IPS-18a (cell line): ENCODE measurements around the gene ULK3.

Source experiments
- H3K27ac ChIP-seq: one replicate; pipeline ENCODE4 v1.5.1; 2013; ENCODE audit warnings: low read length
- H3K27me3 ChIP-seq: one replicate; pipeline ENCODE4 v1.6.1; 2013; ENCODE audit warnings: mild to moderate bottlenecking, low read length; ENCODE audit not compliant: control insufficient read depth, insufficient read depth
- H3K36me3 ChIP-seq: one replicate; pipeline ENCODE4 v1.6.1; 2013; ENCODE audit warnings: low read depth, low read length; ENCODE audit not compliant: control insufficient read depth
- H3K4me1 ChIP-seq: one replicate; pipeline ENCODE4 v1.6.1; 2013; ENCODE audit warnings: low read depth, low read length; ENCODE audit not compliant: control insufficient read depth
- H3K4me3 ChIP-seq: one replicate; pipeline ENCODE4 v1.5.1; 2013; ENCODE audit warnings: low read length
- H3K9ac ChIP-seq: one replicate; pipeline ENCODE4 v1.6.1; 2013; ENCODE audit warnings: mild to moderate bottlenecking, low read length, moderate library complexity
- H3K9me3 ChIP-seq: one replicate; pipeline ENCODE4 v1.6.1; 2013; ENCODE audit warnings: low read depth, low read length; ENCODE audit not compliant: control insufficient read depth

Gene ULK3

GRCh38 chr15:74801311-74801997, 41.5 kb downstream of the ULK3 start:
- no peak overlapping the region for H3K27ac ChIP-seq
- H3K9ac ChIP-seq: no peak overlapping the region
- peaks cover 21% of the 10 kb centered on the region for H3K36me3 ChIP-seq
- H3K4me1 ChIP-seq: no peaks in the 10 kb centered on the region
- H3K9me3 ChIP-seq: no peaks in the 10 kb centered on the region
- H3K4me3 ChIP-seq: no peak overlapping the region
- no peaks in the 10 kb centered on the region for H3K27me3 ChIP-seq

DNA sequence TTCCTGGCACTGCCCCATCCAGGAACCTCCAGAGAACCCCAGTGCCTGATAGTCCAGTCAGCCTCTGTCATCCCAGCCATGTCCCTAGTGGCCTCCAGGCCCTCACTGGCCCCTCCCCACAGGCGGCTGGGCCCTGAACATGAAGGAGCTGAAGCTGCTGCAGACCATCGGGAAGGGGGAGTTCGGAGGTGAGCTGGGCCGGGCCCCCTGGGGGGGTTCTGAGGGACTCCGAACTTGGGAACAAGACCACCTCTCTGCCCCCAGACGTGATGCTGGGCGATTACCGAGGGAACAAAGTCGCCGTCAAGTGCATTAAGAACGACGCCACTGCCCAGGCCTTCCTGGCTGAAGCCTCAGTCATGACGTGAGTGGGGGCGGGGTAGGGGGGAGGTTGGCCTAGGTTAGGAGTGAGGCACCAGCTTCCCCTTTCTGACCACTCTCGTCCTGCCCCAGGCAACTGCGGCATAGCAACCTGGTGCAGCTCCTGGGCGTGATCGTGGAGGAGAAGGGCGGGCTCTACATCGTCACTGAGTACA, 42.3 kb downstream of the ULK3 start:
- no peak overlapping the region for H3K27ac ChIP-seq
- no peak overlapping the region for H3K9ac ChIP-seq
- H3K9me3 ChIP-seq: no peaks in the 10 kb centered on the region
- H3K4me3 ChIP-seq: no peak overlapping the region
- no peaks in the 10 kb centered on the region for H3K27me3 ChIP-seq
- H3K36me3 ChIP-seq: peaks cover 21% of the 10 kb centered on the region
- H3K4me1 ChIP-seq: no peaks in the 10 kb centered on the region

DNA sequence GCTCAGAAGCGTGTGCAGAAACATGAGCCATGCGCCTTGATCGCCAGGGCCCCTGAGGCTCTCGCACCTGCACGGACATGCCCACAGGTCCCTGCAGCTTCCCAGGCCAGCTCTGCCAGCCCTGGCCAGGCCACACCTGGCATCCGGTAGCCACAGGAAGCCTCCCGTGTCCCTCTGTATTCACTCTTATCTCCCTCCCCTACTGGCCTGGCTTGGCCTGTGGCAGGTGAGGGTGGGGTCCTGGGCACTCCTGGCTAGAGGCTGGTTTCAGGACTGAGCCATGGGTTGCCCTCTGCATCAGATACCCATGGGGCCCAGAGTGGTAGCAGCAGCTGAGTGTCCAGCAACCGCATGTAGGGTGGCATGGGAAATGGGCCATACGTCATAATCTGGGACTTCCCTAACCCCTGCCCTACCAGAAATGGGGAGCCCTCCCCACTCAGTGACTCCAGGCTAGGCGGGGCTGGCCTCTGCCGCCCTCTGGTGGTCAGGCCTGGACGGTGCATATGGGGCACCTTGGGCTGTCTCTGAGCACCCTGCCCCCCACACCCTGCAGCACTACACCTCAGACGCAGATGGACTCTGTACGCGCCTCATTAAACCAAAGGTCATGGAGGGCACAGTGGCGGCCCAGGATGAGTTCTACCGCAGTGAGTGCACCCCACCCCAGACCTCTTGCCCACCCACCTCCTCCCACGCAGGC, 42.9 kb downstream of the ULK3 start:
- Histone ChIP-seq H3K9me3 (no peaks in the 10 kb centered on the region), H3K27me3 (no peaks in the 10 kb centered on the region), H3K4me3 (no peak overlapping the region), H3K4me1 (no peaks in the 10 kb centered on the region), H3K36me3 (peaks cover 21% of the 10 kb centered on the region), H3K27ac (no peak overlapping the region), H3K9ac (no peak overlapping the region)

DNA sequence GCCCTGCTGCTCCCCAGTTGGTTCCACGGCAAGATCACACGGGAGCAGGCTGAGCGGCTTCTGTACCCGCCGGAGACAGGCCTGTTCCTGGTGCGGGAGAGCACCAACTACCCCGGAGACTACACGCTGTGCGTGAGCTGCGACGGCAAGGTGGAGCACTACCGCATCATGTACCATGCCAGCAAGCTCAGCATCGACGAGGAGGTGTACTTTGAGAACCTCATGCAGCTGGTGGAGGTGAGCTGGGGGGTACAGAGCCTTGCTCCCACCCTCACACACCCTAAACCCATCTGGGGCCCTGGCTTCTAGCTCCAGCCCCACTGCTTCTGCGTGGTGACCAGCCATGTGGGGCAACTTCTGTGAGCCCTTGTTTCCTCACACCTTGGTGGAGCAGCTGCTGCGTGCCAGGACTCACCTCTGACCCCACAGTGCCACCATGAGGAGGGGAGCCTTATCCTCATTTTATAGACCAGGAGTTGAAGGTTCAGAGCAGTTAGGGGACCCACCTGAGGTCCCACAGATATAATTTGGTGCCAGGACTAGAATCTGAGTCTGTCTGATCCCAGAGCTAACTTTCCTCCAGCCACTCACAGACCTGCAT, 43.6 kb downstream of the ULK3 start:
- no peak overlapping the region for H3K27ac ChIP-seq
- no peaks in the 10 kb centered on the region for H3K4me1 ChIP-seq
- no peak overlapping the region for H3K4me3 ChIP-seq
- peaks cover 21% of the 10 kb centered on the region for H3K36me3 ChIP-seq
- no peaks in the 10 kb centered on the region for H3K9me3 ChIP-seq
- no peak overlapping the region for H3K9ac ChIP-seq
- no peaks in the 10 kb centered on the region for H3K27me3 ChIP-seq

- H3K9ac ChIP-seq: no peak overlapping the region
- H3K27ac ChIP-seq: no peak overlapping the region
- peaks cover 17% of the 10 kb centered on the region for H3K36me3 ChIP-seq
- no peaks in the 10 kb centered on the region for H3K27me3 ChIP-seq
- H3K4me3 ChIP-seq: no peak overlapping the region
- no peaks in the 10 kb centered on the region for H3K4me1 ChIP-seq
- H3K9me3 ChIP-seq: no peaks in the 10 kb centered on the region
Observed at GRCh38 chr15:74798388-74799254, 44.3 kb downstream of the ULK3 start.

DNA sequence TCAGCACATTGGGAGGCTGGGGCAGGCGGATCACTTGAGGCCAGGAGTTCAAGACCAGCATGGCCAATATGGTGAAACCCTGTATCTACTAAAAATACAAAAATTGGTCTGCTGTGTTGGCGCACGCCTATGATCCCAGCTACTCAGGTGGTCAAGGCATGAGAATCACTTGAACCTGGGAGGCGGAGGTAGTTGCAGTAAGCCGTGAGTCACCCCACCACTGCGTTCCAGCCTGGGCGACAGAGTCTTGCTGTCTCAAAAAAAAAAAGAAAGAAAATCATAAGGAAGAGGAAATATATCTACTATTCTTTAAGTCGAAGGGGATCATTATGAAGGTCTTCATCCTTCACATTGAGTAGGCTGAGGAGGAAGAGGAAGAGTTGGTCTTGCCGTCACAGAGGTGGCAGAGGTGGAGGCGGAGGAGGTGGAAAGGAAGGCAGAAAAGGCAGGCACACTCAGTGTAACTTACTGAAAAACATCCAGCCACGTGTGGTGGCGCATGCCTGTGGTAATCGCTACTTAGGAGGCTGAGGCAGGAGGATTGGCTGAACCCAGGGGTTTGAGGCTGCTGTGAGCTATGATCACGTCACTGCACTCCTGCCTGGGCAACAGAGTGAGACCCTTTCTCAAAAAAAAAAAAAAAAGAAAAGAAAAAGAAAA, 46.9 kb downstream of the ULK3 start:
- no peak overlapping the region for H3K4me3 ChIP-seq
- no peaks in the 10 kb centered on the region for H3K4me1 ChIP-seq
- no peak overlapping the region for H3K9ac ChIP-seq
- H3K27ac ChIP-seq: no peak overlapping the region
- H3K9me3 ChIP-seq: no peaks in the 10 kb centered on the region
- H3K27me3 ChIP-seq: no peaks in the 10 kb centered on the region
- H3K36me3 ChIP-seq: peaks cover 4% of the 10 kb centered on the region

DNA sequence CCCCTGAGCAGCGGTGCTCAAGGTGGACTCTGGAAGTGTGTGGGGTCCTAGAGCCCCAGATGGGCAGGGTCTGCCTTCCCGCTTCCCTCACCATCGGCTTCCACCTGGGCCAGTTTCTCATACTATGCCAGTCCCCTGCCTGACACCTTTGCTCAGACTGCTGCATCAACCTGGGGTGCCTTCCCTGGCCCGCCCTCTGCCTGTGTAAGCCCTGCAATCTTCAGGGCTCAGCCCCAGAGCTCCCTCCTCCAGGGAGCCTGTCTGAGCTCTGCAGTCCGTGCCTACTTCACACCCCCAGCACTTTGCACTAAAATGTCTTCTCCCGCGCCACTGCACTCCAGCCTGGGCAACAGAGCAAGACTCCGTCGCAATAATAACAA, 48.0 kb downstream of the ULK3 start:
- Histone ChIP-seq H3K9ac (no peak overlapping the region), H3K27me3 (no peaks in the 10 kb centered on the region), H3K9me3 (no peaks in the 10 kb centered on the region), H3K4me1 (no peaks in the 10 kb centered on the region), H3K27ac (no peak overlapping the region), H3K36me3 (no peaks in the 10 kb centered on the region), H3K4me3 (no peak overlapping the region)

DNA sequence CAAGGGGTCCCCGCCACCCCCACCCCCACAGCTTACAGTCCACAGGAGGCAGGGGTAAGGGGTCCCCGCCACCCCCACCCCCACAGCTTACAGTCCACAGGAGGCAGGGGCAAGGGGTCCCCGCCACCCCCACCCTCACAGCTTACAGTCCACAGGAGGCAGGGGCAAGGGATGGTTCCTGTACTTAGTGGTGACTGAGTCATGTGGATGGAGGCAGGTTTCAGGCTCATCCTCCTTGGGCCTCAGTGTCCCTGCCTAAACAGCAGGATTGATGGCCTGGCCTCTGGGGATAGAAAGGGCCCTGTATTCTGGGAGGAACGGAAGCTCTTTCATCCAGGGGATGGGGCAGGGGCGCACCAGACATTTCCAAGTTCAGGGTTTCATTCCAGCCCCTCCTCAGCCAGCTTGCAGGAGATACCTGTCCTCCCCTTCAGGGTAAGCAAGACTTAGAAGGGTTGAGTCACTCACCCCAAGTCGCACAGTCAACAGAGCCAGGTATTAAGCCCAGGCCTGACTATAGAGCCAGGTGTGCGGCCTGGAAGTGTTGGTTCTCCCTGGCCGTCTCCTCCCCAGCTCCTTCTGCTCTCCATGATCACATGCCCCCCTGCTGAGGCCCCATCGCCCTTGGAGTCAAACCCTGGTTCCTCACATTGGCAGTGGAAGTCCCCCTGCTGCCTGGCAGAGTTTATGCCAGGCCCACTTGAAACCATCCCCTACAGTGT, 48.5 kb downstream of the ULK3 start:
- no peak overlapping the region for H3K4me3 ChIP-seq
- no peaks in the 10 kb centered on the region for H3K27me3 ChIP-seq
- no peak overlapping the region for H3K9ac ChIP-seq
- H3K9me3 ChIP-seq: no peaks in the 10 kb centered on the region
- no peaks in the 10 kb centered on the region for H3K36me3 ChIP-seq
- no peak overlapping the region for H3K27ac ChIP-seq
- H3K4me1 ChIP-seq: peaks cover under 1% of the 10 kb centered on the region

- H3K27me3 ChIP-seq: no peaks in the 10 kb centered on the region
- H3K9ac ChIP-seq: no peak overlapping the region
- H3K4me1 ChIP-seq: peaks cover 11% of the 10 kb centered on the region
- H3K4me3 ChIP-seq: no peak overlapping the region
- H3K36me3 ChIP-seq: no peaks in the 10 kb centered on the region
- no peaks in the 10 kb centered on the region for H3K9me3 ChIP-seq
- H3K27ac ChIP-seq: no peak overlapping the region
Observed at GRCh38 chr15:74793135-74794028, 49.6 kb downstream of the ULK3 start.
